IPS-15b (cell line): ENCODE measurements around the gene TMEM232.

Source experiments
- H3K27me3 ChIP-seq: one replicate; pipeline ENCODE4 v1.6.1; 2013; ENCODE audit warnings: low read length; ENCODE audit not compliant: control insufficient read depth, insufficient read depth
- H3K36me3 ChIP-seq: one replicate; pipeline ENCODE4 v1.6.1; 2013; ENCODE audit warnings: low read length; ENCODE audit not compliant: control insufficient read depth, insufficient read depth
- H3K4me1 ChIP-seq: one replicate; pipeline ENCODE4 v1.6.1; 2013; ENCODE audit warnings: mild to moderate bottlenecking, low read length; ENCODE audit not compliant: control insufficient read depth, insufficient read depth
- H3K4me3 ChIP-seq: one replicate; pipeline ENCODE4 v1.5.1; 2013; ENCODE audit warnings: low read depth, low read length
- H3K9ac ChIP-seq: one replicate; pipeline ENCODE4 v1.6.1; 2013; ENCODE audit warnings: low read depth, mild to moderate bottlenecking, low read length
- H3K9me3 ChIP-seq: one replicate; pipeline ENCODE4 v1.6.1; 2013; ENCODE audit warnings: mild to moderate bottlenecking, low read length; ENCODE audit not compliant: control insufficient read depth, insufficient read depth

TMEM232 gene

DNA sequence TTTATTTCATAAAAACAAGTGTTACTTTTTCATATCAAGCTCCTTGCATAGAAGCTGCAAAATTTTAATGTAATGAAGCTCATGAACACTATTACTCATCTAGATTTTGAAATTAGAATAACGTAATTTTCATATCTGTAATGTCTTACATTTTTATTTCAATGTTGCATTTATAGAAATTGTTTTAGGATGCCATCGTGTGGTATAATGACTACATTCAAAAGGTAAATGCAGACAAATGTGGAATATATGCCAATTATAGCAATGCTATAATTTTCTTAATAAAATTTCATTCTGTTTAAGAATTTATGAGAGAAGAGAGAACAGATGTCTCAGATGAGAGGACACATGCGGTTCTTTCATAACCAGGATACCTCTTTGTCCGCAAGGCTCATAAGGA lies 230.2 kb downstream of the TMEM232 start:
- Histone ChIP-seq H3K9me3 (no peaks in the 10 kb centered on the region), H3K4me3 (no peak overlapping the region), H3K27me3 (no peaks in the 10 kb centered on the region), H3K36me3 (no peaks in the 10 kb centered on the region), H3K9ac (no peak overlapping the region), H3K4me1 (no peaks in the 10 kb centered on the region)

DNA sequence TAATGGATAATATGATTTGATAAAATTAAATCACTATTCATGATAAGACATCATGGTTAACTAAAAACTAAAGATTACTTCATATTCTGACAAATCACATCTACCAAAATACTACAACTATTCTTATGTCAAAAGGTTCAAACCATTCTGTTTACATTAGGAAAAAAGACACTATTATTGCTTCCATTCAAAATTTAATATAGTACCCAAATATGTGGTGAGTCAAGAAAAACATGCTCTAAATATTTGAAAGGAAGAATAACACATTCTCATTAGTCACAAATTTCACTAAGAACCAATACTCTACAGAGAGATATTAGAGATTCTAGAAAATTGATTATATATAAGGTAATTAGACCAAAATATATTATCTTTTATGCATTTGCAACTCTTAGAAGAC lies 234.0 kb downstream of the TMEM232 start:
- no peaks in the 10 kb centered on the region for H3K27me3 ChIP-seq

DNA sequence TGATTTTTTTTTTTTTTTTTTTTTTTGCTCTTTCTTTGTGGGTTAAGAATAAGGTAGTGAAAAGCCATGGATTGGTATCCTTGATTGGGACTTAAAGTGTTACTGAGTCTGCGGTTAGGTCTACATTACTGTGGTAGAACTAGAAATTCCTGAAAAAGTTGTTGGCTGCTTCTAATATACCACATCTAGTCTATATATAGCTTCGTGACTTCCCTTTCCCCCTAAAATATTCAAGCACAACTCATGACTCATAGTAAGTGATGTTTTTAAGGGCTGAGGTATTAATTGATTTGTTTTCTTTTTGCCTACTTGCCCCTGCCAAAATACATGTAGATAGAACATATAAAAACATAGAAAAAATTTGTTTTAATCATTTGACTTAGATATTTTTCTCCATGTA lies 247.6 kb downstream of the TMEM232 start:
- no peaks in the 10 kb centered on the region for H3K36me3 ChIP-seq
- H3K4me3 ChIP-seq, result no peak overlapping the region
- H3K4me1 ChIP-seq, result peaks cover 6% of the 10 kb centered on the region
- no peak overlapping the region for H3K9ac ChIP-seq
- no peaks in the 10 kb centered on the region for H3K9me3 ChIP-seq
- no peaks in the 10 kb centered on the region for H3K27me3 ChIP-seq

More for the DNA sequence above, 234.0 kb downstream of the TMEM232 start:
- Histone ChIP-seq H3K36me3 (no peaks in the 10 kb centered on the region), H3K9me3 (no peaks in the 10 kb centered on the region), H3K4me3 (no peak overlapping the region), H3K4me1 (no peaks in the 10 kb centered on the region), H3K9ac (no peak overlapping the region)

DNA sequence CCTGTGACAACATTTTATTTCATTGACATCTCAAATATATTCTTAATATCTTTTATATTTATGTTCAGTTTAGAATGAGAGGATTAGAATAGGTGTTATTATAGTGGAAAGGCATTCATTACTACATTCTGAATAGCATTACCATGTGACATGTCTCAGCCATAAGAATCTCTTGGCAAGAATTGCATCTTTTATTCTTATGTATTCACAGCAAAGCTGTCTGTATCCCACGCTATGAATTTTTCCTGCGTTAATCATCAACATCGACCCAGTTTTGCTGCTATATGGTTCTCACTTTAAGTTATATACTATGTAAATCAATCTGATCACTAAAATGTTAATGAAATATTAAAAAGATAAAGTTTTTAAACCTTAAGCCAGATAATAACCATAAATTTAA lies 248.6 kb downstream of the TMEM232 start:
- Histone ChIP-seq H3K27me3 (no peaks in the 10 kb centered on the region), H3K36me3 (no peaks in the 10 kb centered on the region), H3K9me3 (no peaks in the 10 kb centered on the region), H3K4me1 (peaks cover 6% of the 10 kb centered on the region), H3K4me3 (no peak overlapping the region), H3K9ac (no peak overlapping the region)

DNA sequence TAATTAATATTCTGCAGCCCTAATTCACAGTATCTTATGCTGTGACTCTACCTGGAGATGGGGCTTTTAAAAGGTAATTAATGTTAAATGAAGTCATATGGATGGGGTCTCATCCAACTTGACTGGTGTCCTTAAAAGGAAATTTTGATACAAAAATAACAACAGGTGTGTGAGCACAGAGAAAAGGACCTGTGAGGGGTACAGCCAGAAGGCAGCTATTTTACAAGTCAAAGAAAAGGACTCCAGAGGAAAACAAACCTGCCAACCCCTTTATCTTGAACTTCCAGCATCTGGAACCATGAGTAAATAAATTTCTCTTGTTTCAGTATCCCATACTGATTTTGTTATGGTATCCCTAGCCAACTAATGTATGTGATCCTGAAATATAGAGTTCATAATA lies 250.3 kb downstream of the TMEM232 start:
- no peaks in the 10 kb centered on the region for H3K9me3 ChIP-seq
- no peaks in the 10 kb centered on the region for H3K27me3 ChIP-seq
- no peak overlapping the region for H3K4me3 ChIP-seq
- peaks cover 6% of the 10 kb centered on the region for H3K4me1 ChIP-seq
- no peak overlapping the region for H3K9ac ChIP-seq
- no peaks in the 10 kb centered on the region for H3K36me3 ChIP-seq

DNA sequence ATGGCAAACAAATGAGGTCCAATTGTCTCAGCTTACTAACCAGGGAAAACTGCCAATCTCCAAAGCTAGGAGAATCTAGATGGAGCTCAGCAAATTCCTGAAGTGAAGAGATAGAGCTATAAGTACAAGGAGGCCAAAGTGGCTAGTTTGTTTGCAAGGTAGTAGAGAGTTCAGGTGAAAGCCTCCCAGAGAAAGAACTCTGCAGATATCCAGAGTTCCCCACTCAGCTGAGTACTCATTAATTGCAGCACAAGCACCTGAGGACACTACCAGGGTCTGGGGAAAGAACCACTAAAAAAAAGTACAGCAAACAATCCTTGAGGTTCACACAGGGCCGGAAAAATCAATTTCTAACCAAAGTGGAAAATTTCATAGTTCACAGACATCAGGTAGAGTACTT lies 250.9 kb downstream of the TMEM232 start:
- Histone ChIP-seq H3K9ac (no peak overlapping the region), H3K36me3 (no peaks in the 10 kb centered on the region), H3K27me3 (no peaks in the 10 kb centered on the region)

DNA sequence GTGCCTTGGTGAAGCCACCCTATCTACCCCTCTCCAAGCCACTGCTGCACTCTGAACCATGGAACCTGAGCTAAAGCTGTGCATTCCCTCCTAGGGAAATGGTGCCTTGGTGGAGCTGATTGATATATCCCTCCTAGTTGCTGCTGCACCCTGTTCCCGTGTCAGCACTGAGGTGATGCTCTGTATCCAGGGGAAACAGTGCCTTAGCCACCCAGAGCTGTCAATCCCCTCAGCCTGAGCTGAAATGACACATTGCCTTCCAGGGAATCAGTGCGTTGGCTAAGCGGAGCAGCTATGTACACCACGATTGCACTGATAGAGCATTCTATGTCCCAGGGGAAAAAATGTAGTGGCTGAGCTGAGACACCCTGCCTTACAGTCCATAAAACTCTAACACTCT lies 257.0 kb downstream of the TMEM232 start:
- Histone ChIP-seq H3K9me3 (no peaks in the 10 kb centered on the region), H3K27me3 (no peaks in the 10 kb centered on the region), H3K36me3 (no peaks in the 10 kb centered on the region), H3K9ac (no peak overlapping the region), H3K4me3 (no peak overlapping the region), H3K4me1 (no peaks in the 10 kb centered on the region)

More for the DNA sequence above, 250.9 kb downstream of the TMEM232 start:
- Histone ChIP-seq H3K9me3 (no peaks in the 10 kb centered on the region), H3K4me1 (peaks cover 6% of the 10 kb centered on the region), H3K4me3 (no peak overlapping the region)

DNA sequence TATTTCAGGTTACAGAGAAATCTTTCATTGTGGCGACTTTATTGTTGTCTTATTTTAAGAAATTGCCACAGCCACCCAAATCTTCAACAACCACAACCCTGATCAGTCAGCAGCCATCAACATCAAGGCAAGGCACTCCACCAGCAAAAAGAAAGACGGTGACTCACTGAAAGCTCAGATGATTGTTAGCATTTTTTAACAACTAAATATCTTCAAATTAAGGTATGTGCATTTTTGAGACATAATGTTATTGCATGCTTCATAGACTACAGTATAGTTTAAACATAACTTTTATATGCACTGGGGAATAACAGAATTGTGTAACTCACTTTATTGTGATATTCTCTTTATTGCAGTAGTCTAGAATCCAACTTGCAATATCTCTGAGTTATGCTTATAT lies 263.4 kb downstream of the TMEM232 start:
- Histone ChIP-seq H3K4me1 (no peaks in the 10 kb centered on the region), H3K9ac (no peak overlapping the region), H3K36me3 (no peaks in the 10 kb centered on the region), H3K27me3 (no peaks in the 10 kb centered on the region), H3K9me3 (no peaks in the 10 kb centered on the region), H3K4me3 (no peak overlapping the region)

DNA sequence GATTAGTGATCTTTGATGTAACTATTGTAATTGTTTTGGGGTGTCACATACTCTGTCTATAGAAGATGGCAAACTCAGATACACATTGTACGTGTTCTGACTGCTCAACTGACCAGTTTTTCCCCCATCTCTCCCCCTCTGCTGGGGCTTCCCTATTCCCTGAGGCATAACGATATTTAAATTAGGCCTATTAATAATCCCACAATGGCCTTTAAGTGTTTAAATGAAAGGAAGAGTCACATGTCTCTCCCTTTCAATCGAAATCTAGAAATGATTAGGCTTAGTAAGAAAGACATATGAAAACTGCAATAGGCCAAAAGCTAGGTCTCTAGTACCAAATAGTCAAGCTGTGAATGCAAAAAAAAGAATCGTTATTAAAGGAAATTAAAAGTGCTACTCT lies 265.6 kb downstream of the TMEM232 start:
- H3K4me1 ChIP-seq, result no peaks in the 10 kb centered on the region
- no peaks in the 10 kb centered on the region for H3K27me3 ChIP-seq
- H3K9me3 ChIP-seq, result no peaks in the 10 kb centered on the region
- no peaks in the 10 kb centered on the region for H3K36me3 ChIP-seq
- no peak overlapping the region for H3K4me3 ChIP-seq
- no peak overlapping the region for H3K9ac ChIP-seq

DNA sequence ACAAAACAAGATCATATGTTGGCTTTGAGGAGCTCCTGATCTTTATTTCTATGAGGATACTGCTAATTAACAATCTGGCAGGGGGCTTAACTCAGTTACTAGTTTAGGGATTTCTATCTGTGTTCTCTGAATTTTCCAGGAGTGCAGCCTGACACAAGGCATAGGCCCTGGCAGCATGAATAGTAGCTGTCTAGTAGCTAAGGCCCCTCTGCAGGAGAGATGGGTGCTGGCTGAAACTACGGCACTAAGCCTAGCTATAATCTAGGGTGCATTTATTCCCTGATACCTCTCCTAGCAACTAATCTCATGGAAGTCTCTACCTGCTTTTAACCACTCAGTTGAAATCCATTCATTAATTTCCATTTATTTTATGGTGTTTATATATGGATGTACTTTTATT lies 268.2 kb downstream of the TMEM232 start:
- Histone ChIP-seq H3K4me1 (no peaks in the 10 kb centered on the region), H3K9me3 (no peaks in the 10 kb centered on the region), H3K36me3 (no peaks in the 10 kb centered on the region), H3K4me3 (no peak overlapping the region), H3K9ac (no peak overlapping the region), H3K27me3 (no peaks in the 10 kb centered on the region)

DNA sequence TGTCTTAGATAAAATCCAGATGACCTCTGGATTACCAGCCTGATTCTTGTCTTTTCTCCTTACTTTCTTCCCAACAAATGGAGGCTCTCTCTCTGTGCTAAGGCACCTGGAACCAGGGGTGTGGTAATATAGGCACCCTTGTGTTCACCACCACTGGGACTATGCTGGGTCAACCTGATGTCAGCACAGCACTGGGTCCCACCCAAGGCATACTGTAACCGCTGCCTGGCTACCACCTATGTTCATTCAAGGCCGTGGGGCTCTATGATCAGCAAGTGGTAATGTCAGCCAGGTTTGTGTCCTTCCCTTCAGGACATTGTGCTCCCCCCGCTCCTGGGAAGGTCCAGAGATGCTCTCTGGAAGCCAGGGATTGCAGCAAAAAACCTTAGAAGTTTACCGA lies 283.6 kb downstream of the TMEM232 start:
- Histone ChIP-seq H3K4me1 (no peaks in the 10 kb centered on the region), H3K27me3 (no peaks in the 10 kb centered on the region), H3K9ac (no peak overlapping the region), H3K4me3 (no peak overlapping the region), H3K9me3 (no peaks in the 10 kb centered on the region), H3K36me3 (no peaks in the 10 kb centered on the region)

DNA sequence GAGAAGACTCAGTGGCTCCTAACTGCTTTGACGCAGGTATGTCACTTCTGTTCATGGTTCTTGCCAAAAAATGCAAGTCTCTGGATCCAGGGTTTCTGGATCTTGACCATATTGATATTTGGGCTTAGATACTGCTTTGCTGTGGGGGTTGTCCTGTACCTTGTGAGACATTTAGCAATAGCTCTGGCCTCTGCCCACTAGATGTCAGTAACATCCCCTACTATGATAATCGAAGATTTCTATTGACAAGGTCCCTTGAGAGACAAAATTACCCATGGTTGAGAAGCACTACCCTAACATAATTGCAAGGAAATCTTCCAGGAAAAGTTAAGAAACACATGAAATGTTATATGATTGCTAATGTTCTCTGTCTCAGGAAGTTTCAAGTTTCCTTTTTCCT lies 285.4 kb downstream of the TMEM232 start:
- Histone ChIP-seq H3K9ac (no peak overlapping the region), H3K4me3 (no peak overlapping the region), H3K4me1 (no peaks in the 10 kb centered on the region), H3K36me3 (no peaks in the 10 kb centered on the region), H3K27me3 (no peaks in the 10 kb centered on the region), H3K9me3 (no peaks in the 10 kb centered on the region)

DNA sequence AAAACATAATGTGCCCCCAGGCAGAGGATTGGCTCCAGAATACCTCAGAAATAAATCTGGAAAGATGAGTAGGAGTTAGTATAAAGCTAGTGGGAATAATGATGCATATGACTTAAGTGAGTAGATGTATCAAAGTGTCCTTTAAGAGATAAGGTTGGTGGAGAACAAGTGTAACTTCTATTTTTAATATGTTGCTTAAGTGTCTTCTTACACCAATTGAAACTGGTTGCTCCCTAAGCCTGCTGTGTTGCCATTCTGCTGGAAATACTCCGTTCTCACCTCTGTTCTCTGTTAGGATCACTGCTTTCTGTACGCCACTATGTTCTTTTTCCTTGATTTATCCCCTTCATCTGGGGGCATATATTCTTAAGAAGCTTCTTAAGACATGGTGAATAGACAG lies 286.4 kb downstream of the TMEM232 start:
- Histone ChIP-seq H3K4me1 (no peaks in the 10 kb centered on the region), H3K9ac (no peak overlapping the region), H3K9me3 (no peaks in the 10 kb centered on the region), H3K4me3 (no peak overlapping the region), H3K27me3 (no peaks in the 10 kb centered on the region), H3K36me3 (no peaks in the 10 kb centered on the region)
